ENCODE measurements around the gene ALG13.

- TF ChIP-seq CTCF (IDR thresholded peaks at IDR 0.05; ENCODE audit: insufficient read depth, low read length, poor library complexity, severe bottlenecking) (no peak), EZH2phosphoT487 (conservative IDR thresholded peaks at IDR 0.05; ENCODE audit: low read length) (no peak)
Measured at GRCh38 chrX:111634823-111635729, 45.9 kb upstream of the ALG13 start.

Data from SU-DHL-6 (cell line).